ENCODE data around the gene MRPS27. TPM values are rescaled to one million over a fixed set of nuclear protein-coding genes. Genes with fewer than 3 reads are reported as not detected.

MRPS27 gene
- total RNA-seq, 4 donors from 2014 or later = 14.3 to 34.7 (median 27.9) TPM

DNA sequence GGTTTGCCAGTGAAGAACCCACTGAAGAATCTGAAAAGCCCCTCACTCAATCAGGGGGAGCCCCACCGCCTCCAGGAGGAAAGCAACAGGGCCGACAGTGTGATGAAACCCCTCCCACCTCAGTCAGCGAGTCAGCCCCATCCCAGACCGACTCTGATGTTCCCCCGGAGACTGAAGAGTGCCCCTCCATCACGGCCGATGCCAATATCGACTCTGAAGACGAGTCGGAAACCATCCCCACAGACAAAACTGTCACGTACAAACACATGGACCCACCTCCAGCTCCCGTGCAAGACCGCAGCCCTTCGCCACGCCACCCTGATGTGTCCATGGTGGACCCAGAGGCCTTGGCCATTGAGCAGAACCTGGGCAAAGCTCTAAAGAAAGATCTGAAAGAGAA is 120.4 kb downstream of the MRPS27 start:
- H3K27ac ChIP-seq = no peak overlapping the region
- no peaks in the 10 kb centered on the region for H3K36me3 ChIP-seq
- intact Hi-C loops (cut with DNase I; ENCODE audit: low total_unique reads) = no loop called here
- in situ Hi-C loops (cut with MboI; ENCODE audit: low pct_ligation_motif_present in 1 of 4, low pct_unique_long_range_greater_than_20kb in 1 of 4, low sequenced_read_pairs in 3 of 4) = no loop called here
- no peak for DNase-seq
- no peaks in the 10 kb centered on the region for H3K27me3 ChIP-seq
- no peaks in the 10 kb centered on the region for H3K4me1 ChIP-seq
- WGBS, 2 donors (ENCODE audit: low coverage in 1 of 2) = 94 to 100% methylated on average over 2 to 15 of the region's 15 CpGs
- H3K4me3 ChIP-seq = no peak overlapping the region
- TF ChIP-seq POLR2AphosphoS5 (IDR thresholded peaks at IDR 0.05) = no peak
- no peak for TF ChIP-seq EP300 (IDR thresholded peaks at IDR 0.05; ENCODE audit: low read depth)
- TF ChIP-seq POLR2A (IDR thresholded peaks at IDR 0.05) = no peak
- TF ChIP-seq, protein P1, sequence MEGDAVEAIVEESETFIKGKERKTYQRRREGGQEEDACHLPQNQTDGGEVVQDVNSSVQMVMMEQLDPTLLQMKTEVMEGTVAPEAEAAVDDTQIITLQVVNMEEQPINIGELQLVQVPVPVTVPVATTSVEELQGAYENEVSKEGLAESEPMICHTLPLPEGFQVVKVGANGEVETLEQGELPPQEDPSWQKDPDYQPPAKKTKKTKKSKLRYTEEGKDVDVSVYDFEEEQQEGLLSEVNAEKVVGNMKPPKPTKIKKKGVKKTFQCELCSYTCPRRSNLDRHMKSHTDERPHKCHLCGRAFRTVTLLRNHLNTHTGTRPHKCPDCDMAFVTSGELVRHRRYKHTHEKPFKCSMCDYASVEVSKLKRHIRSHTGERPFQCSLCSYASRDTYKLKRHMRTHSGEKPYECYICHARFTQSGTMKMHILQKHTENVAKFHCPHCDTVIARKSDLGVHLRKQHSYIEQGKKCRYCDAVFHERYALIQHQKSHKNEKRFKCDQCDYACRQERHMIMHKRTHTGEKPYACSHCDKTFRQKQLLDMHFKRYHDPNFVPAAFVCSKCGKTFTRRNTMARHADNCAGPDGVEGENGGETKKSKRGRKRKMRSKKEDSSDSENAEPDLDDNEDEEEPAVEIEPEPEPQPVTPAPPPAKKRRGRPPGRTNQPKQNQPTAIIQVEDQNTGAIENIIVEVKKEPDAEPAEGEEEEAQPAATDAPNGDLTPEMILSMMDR (IDR thresholded peaks at IDR 0.05) = no peak
- H3K9me3 ChIP-seq = no peaks in the 10 kb centered on the region

DNA sequence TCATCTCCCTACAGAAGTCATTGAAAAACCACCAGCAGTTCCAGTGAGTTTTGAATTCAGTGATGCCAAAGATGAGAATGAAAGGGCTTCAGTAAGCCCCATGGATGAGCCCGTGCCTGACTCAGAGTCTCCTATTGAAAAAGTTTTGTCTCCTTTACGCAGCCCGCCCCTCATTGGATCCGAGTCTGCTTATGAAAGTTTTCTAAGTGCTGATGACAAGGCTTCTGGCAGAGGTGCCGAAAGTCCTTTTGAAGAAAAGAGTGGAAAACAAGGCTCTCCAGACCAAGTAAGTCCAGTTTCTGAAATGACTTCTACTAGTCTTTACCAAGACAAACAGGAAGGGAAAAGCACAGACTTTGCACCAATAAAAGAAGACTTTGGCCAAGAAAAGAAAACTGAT is 122.6 kb downstream of the MRPS27 start:
- no peaks in the 10 kb centered on the region for H3K27me3 ChIP-seq
- H3K36me3 ChIP-seq = no peaks in the 10 kb centered on the region
- no peaks in the 10 kb centered on the region for H3K4me1 ChIP-seq
- no peak overlapping the region for H3K4me3 ChIP-seq
- no peak for DNase-seq
- intact Hi-C loops (cut with DNase I; ENCODE audit: low total_unique reads) (no loop called here), in situ Hi-C loops (cut with MboI; ENCODE audit: low pct_ligation_motif_present in 1 of 4, low pct_unique_long_range_greater_than_20kb in 1 of 4, low sequenced_read_pairs in 3 of 4) (no loop called here)
- 96 to 100% methylated on average over 5 of the region's 5 CpGs for WGBS, 2 donors (ENCODE audit: low coverage in 1 of 2)
- TF ChIP-seq POLR2A (IDR thresholded peaks at IDR 0.05) (no peak), POLR2AphosphoS5 (IDR thresholded peaks at IDR 0.05) (no peak), EP300 (IDR thresholded peaks at IDR 0.05; ENCODE audit: low read depth) (no peak)
- TF ChIP-seq, protein P1 (IDR thresholded peaks at IDR 0.05) = no peak
- H3K27ac ChIP-seq = no peak overlapping the region
- H3K9me3 ChIP-seq = no peaks in the 10 kb centered on the region

DNA sequence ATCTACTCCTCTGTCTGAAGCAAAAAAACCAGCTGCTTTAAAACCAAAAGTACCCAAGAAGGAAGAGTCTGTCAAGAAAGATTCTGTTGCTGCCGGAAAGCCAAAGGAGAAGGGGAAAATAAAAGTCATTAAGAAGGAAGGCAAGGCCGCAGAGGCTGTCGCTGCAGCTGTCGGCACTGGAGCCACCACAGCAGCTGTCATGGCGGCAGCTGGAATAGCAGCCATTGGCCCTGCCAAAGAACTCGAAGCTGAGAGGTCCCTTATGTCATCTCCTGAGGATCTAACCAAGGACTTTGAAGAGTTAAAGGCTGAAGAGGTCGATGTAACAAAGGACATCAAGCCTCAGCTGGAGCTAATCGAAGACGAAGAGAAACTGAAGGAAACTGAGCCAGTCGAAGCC is 124.5 kb downstream of the MRPS27 start:
- no peak overlapping the region for H3K27ac ChIP-seq
- intact Hi-C loops (cut with DNase I; ENCODE audit: low total_unique reads) (no loop called here), in situ Hi-C loops (cut with MboI; ENCODE audit: low pct_ligation_motif_present in 1 of 4, low pct_unique_long_range_greater_than_20kb in 1 of 4, low sequenced_read_pairs in 3 of 4) (no loop called here)
- no peaks in the 10 kb centered on the region for H3K4me1 ChIP-seq
- no peak for TF ChIP-seq POLR2AphosphoS5 (IDR thresholded peaks at IDR 0.05)
- H3K4me3 ChIP-seq = no peak overlapping the region
- H3K27me3 ChIP-seq = no peaks in the 10 kb centered on the region
- DNase-seq = no peak
- no peaks in the 10 kb centered on the region for H3K9me3 ChIP-seq
- no peaks in the 10 kb centered on the region for H3K36me3 ChIP-seq
- WGBS, 2 donors (ENCODE audit: low coverage in 1 of 2) = 86 to 89% methylated on average over 4 to 10 of the region's 10 CpGs

DNA sequence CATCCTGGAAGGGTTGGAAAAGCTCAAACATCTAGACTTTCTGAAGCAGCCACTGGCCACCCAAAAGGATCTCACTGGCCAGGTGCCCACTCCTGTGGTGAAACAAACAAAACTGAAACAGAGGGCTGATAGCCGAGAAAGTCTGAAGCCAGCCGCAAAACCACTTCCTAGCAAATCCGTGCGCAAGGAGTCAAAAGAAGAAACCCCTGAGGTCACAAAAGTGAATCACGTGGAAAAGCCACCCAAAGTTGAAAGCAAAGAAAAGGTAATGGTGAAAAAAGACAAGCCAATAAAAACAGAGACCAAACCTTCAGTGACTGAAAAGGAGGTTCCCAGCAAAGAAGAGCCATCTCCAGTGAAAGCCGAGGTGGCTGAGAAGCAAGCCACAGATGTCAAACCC is 125.2 kb downstream of the MRPS27 start:
- Histone ChIP-seq H3K27ac (no peak overlapping the region), H3K4me3 (no peak overlapping the region), H3K36me3 (no peaks in the 10 kb centered on the region), H3K27me3 (no peaks in the 10 kb centered on the region), H3K9me3 (no peaks in the 10 kb centered on the region), H3K4me1 (no peaks in the 10 kb centered on the region)
- 68 to 87% methylated on average over 5 to 6 of the region's 6 CpGs for WGBS, 2 donors (ENCODE audit: low coverage in 1 of 2)
- TF ChIP-seq POLR2AphosphoS5 (IDR thresholded peaks at IDR 0.05) = no peak
- peak; percentile 10 for DNase-seq
- intact Hi-C loops (cut with DNase I; ENCODE audit: low total_unique reads) = no loop called here
- in situ Hi-C loops (cut with MboI; ENCODE audit: low pct_ligation_motif_present in 1 of 4, low pct_unique_long_range_greater_than_20kb in 1 of 4, low sequenced_read_pairs in 3 of 4) = no loop called here

DNA sequence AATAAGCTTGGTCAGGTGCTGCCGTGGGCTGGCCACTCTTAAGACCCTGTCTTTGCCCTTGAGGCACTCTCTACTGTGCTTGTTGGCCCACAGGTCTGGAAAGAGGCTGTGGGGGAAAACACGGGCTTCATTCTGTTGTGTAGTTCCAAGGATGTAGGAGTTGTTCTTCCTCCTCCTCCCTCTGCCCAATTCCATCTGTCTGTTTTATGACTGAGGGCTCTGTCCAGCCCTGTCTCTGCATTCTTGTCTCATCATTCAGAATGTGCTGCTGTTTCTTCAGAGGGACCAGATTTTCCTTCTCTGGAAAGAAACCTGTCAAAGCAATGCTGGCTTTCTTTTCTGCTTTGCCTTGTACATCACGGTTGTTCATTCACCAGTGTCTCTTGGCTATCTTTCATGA is 128.6 kb downstream of the MRPS27 start:
- no peak for TF ChIP-seq POLR2A (IDR thresholded peaks at IDR 0.05)
- TF ChIP-seq EP300 (IDR thresholded peaks at IDR 0.05; ENCODE audit: low read depth) = no peak
- TF ChIP-seq, protein P1 (IDR thresholded peaks at IDR 0.05) = no peak
- no peak for TF ChIP-seq POLR2AphosphoS5 (IDR thresholded peaks at IDR 0.05)
- Histone ChIP-seq H3K36me3 (no peaks in the 10 kb centered on the region), H3K4me3 (no peak overlapping the region), H3K27ac (no peak overlapping the region), H3K9me3 (no peaks in the 10 kb centered on the region), H3K4me1 (no peaks in the 10 kb centered on the region), H3K27me3 (no peaks in the 10 kb centered on the region)
- WGBS, 2 donors (ENCODE audit: low coverage in 1 of 2) = 68 to 84% methylated on average over 2 to 3 of the region's 3 CpGs
- in situ Hi-C loops (cut with MboI; ENCODE audit: low pct_ligation_motif_present in 1 of 4, low pct_unique_long_range_greater_than_20kb in 1 of 4, low sequenced_read_pairs in 3 of 4) = no loop called here
- no peak for DNase-seq
- intact Hi-C loops (cut with DNase I; ENCODE audit: low total_unique reads) = no loop called here

Measured in transverse colon (tissue), 4 donors.